IMR-90 (cell line): ENCODE data around the gene ELK3. TPM values are rescaled to one million over a fixed set of nuclear protein-coding genes. Genes with fewer than 3 reads are reported as not detected.

Experiments
- ATAC-seq: fragments of 200-7000 bp; cut with Tn5 transposase; 2 replicates; pipeline ENCODE4 v1.9.1; 2020; ENCODE audit warnings: low read depth, mild to moderate bottlenecking, moderate library complexity
- BruUV-seq: library from RNA; stranded (reverse); fragments of 400-500 nt; replicated peaks from 2 replicates; lab custom pipeline; 2021; lab: Mats Ljungman, UMichigan
- CTCF ChIA-PET: fragments of 300-600 bp; formaldehyde crosslinking; extraction: SDS; loops from one replicate; lab custom pipeline; 2021; ENCODE audit warnings: antibody characterized with exemption; lab: Yijun Ruan, JAX
- POLR2A ChIA-PET: fragments of 300-600 bp; sonication (Branson Sonifier 250); formaldehyde crosslinking; loops from one replicate; lab custom pipeline; 2022; ENCODE audit warnings: antibody characterized with exemption; ENCODE audit not compliant: unreplicated experiment; lab: Charles Lee
- DNase-seq: peaks from one replicate; pipeline ENCODE4 v3.0.0; 2013
- H2AFZ ChIP-seq: replicated peaks from 2 replicates; pipeline ENCODE3; 2013; ENCODE audit warnings: low read length, mild to moderate bottlenecking; ENCODE audit not compliant: poor library complexity
- H2AK5ac ChIP-seq: 2 replicates; pipeline ENCODE4 v1.6.1; 2013; ENCODE audit warnings: low read depth, low read length, inconsistent platforms
- H2AK9ac ChIP-seq: replicated peaks from 2 replicates; pipeline ENCODE3; 2013; ENCODE audit warnings: mild to moderate bottlenecking, low read depth, low read length, moderate library complexity; ENCODE audit not compliant: poor library complexity
- H2BK120ac ChIP-seq: 2 replicates; pipeline ENCODE4 v1.6.1; 2013; ENCODE audit warnings: low read depth, low read length, inconsistent platforms
- H2BK15ac ChIP-seq: 3 replicates; pipeline ENCODE4 v1.6.1; 2013; ENCODE audit warnings: low read depth, low read length, inconsistent platforms
- H2BK20ac ChIP-seq: 2 replicates; pipeline ENCODE4 v1.6.1; 2013; ENCODE audit warnings: low read depth, mild to moderate bottlenecking, inconsistent platforms, low read length, moderate library complexity
- H2BK5ac ChIP-seq: 2 replicates; pipeline ENCODE4 v1.6.1; 2013; ENCODE audit warnings: mild to moderate bottlenecking, low read depth, low read length, inconsistent platforms; ENCODE audit not compliant: poor library complexity, severe bottlenecking
- H3K14ac ChIP-seq: replicated peaks from 2 replicates; pipeline ENCODE4 v1.6.1; 2013; ENCODE audit warnings: low read depth, low read length, inconsistent platforms
- H3K18ac ChIP-seq: 2 replicates; pipeline ENCODE4 v1.6.1; 2013; ENCODE audit warnings: low read depth, low read length, control low read depth
- H3K23ac ChIP-seq: 2 replicates; pipeline ENCODE4 v1.6.1; 2013; ENCODE audit warnings: low read depth, low read length, inconsistent platforms
- H3K27ac ChIP-seq: 2 replicates; pipeline ENCODE4 v1.5.1; 2013; ENCODE audit warnings: mild to moderate bottlenecking, control low read depth, low read length; ENCODE audit not compliant: insufficient read depth
- H3K27me3 ChIP-seq: 2 replicates; pipeline ENCODE4 v1.6.1; 2013; ENCODE audit warnings: low read length; ENCODE audit not compliant: control insufficient read depth, insufficient read depth
- H3K36me3 ChIP-seq: 2 replicates; pipeline ENCODE4 v1.6.1; 2013; ENCODE audit warnings: low read length, mixed read lengths; ENCODE audit not compliant: control insufficient read depth, insufficient read depth
- H3K4ac ChIP-seq: 2 replicates; pipeline ENCODE4 v1.6.1; 2013; ENCODE audit warnings: low read depth, low read length, inconsistent platforms
- H3K4me1 ChIP-seq: 2 replicates; pipeline ENCODE4 v1.6.1; 2013; ENCODE audit warnings: low read length, mixed read lengths; ENCODE audit not compliant: control insufficient read depth, insufficient read depth
- H3K4me2 ChIP-seq: 2 replicates; pipeline ENCODE4 v1.6.1; 2013; ENCODE audit warnings: low read depth, mild to moderate bottlenecking, control low read depth, low read length, moderate library complexity
- H3K4me3 ChIP-seq: 2 replicates; pipeline ENCODE4 v1.5.1; 2013; ENCODE audit warnings: low read depth, mild to moderate bottlenecking, control low read depth, low read length, moderate library complexity; ENCODE audit not compliant: insufficient read depth
- H3K56ac ChIP-seq: 2 replicates; pipeline ENCODE4 v1.6.1; 2013; ENCODE audit warnings: low read length, inconsistent platforms; ENCODE audit not compliant: insufficient read depth; ENCODE audit errors: extremely low read depth
- H3K79me1 ChIP-seq, 2 experiments: 2 replicates each; pipeline ENCODE4 v1.6.1; 2013; ENCODE audit warnings: low read length in 2 of 2, inconsistent platforms in 1 of 2, low read depth in 1 of 2
- H3K9ac ChIP-seq: 2 replicates; pipeline ENCODE4 v1.6.1; 2013; ENCODE audit warnings: low read depth, low read length, control low read depth
- H3K9me1 ChIP-seq: 2 replicates; pipeline ENCODE4 v1.6.1; 2013; ENCODE audit warnings: low read length, inconsistent platforms; ENCODE audit not compliant: insufficient read depth
- H3K9me3 ChIP-seq: 2 replicates; pipeline ENCODE4 v1.6.1; 2013; ENCODE audit warnings: low read length; ENCODE audit not compliant: control insufficient read depth, insufficient read depth
- H4K20me1 ChIP-seq: 2 replicates; pipeline ENCODE4 v1.6.1; 2013; ENCODE audit warnings: low read length, inconsistent platforms; ENCODE audit not compliant: insufficient read depth
- H4K5ac ChIP-seq: 2 replicates; pipeline ENCODE4 v1.6.1; 2013; ENCODE audit warnings: mild to moderate bottlenecking, low read depth, low read length, control low read depth
- H4K8ac ChIP-seq, 2 experiments: 2 replicates each; pipeline ENCODE4 v1.6.1; 2013; ENCODE audit warnings: low read depth in 2 of 2, low read length in 2 of 2, control low read depth in 1 of 2, inconsistent platforms in 1 of 2
- H4K91ac ChIP-seq: 2 replicates; pipeline ENCODE4 v1.6.1; 2013; ENCODE audit warnings: low read depth, low read length, inconsistent platforms; ENCODE audit not compliant: insufficient read depth
- CHD1 ChIP-seq: IDR thresholded peaks from 2 replicates; pipeline ENCODE4 v1.6.1; 2012; ENCODE audit warnings: low read depth, low read length, improper control_type of control experiment
- FOS ChIP-seq: fragments of 150-350 bp; IDR thresholded peaks from 2 replicates; pipeline ENCODE4 v1.6.1; 2016; ENCODE audit warnings: low read depth, low read length
- MAFK ChIP-seq: IDR thresholded peaks from 2 replicates; pipeline ENCODE4 v1.6.1; 2012; ENCODE audit warnings: low read depth, low read length, improper control_type of control experiment
- MAZ ChIP-seq: IDR thresholded peaks from 2 replicates; pipeline ENCODE4 v1.6.1; 2012; ENCODE audit warnings: low read depth, mild to moderate bottlenecking, low read length, improper control_type of control experiment, moderate library complexity, borderline replicate concordance
- MXI1 ChIP-seq: IDR thresholded peaks from 2 replicates; pipeline ENCODE4 v1.6.1; 2012; ENCODE audit warnings: low read depth, mild to moderate bottlenecking, low read length, moderate library complexity, borderline replicate concordance
- WGBS, 2 experiments: methylation state at CpG; one replicate each; pipeline versions ENCODE4 v1.1.5 to v1.1.7; 2013; ENCODE audit warnings: missing lambda C conversion rate in 2 of 2; ENCODE audit not compliant: insufficient read length in 1 of 2; ENCODE audit errors: extremely low coverage in 2 of 2; 5-methylcytosine and 5-hydroxymethylcytosine counted together
- dilution Hi-C: fragments of 300-500 bp; cut with HindIII; formaldehyde crosslinking; loops from one replicate; pipeline ENCODE4 v1.14.3; 2018; ENCODE audit warnings: low sequenced_read_pairs; ENCODE audit not compliant: unreplicated experiment
- in situ Hi-C: fragments of 300-500 bp; cut with MboI; formaldehyde crosslinking; loops from 3 replicates; pipeline ENCODE4 v1.14.3; 2019; ENCODE audit warnings: low sequenced_read_pairs, inconsistent platforms, mixed read lengths
- intact Hi-C: fragments of 100-400 bp; cut with micrococcal nuclease; formaldehyde crosslinking; loops from 2 replicates; pipeline ENCODE4 v1.10.0; 2022
- polyA plus RNA-seq, 3 experiments: library from polyadenylated mRNA; depleted of rRNA; stranded (reverse); fragments of >200 nt; gene quantifications; 2 replicates each; pipeline ENCODE4 v1.2.3, GENCODE V29; 2012; ENCODE audit warnings: low replicate concordance in 1 of 3
- total RNA-seq: library from RNA; depleted of rRNA; stranded (reverse); fragments of >200 nt; gene quantifications from 2 replicates; pipeline ENCODE4 v1.2.3, GENCODE V29; 2012
- TF ChIP-seq, protein P1 (sequence below): conservative IDR thresholded peaks from 2 replicates; pipeline ENCODE4 v1.5.1; 2012; ENCODE audit warnings: mild to moderate bottlenecking, low read depth, low read length, improper control_type of control experiment
- TF ChIP-seq, protein P2 (sequence below): fragments of 150-350 bp; IDR thresholded peaks from 2 replicates; pipeline ENCODE4 v1.6.1; 2017; ENCODE audit warnings: mild to moderate bottlenecking, antibody characterized with exemption, low read length, low read depth

ELK3 gene
- total and polyA plus RNA-seq, 2 of the 4 experiments (the other 2 are of a cell fraction) = 14.5 to 27.5 TPM

DNA sequence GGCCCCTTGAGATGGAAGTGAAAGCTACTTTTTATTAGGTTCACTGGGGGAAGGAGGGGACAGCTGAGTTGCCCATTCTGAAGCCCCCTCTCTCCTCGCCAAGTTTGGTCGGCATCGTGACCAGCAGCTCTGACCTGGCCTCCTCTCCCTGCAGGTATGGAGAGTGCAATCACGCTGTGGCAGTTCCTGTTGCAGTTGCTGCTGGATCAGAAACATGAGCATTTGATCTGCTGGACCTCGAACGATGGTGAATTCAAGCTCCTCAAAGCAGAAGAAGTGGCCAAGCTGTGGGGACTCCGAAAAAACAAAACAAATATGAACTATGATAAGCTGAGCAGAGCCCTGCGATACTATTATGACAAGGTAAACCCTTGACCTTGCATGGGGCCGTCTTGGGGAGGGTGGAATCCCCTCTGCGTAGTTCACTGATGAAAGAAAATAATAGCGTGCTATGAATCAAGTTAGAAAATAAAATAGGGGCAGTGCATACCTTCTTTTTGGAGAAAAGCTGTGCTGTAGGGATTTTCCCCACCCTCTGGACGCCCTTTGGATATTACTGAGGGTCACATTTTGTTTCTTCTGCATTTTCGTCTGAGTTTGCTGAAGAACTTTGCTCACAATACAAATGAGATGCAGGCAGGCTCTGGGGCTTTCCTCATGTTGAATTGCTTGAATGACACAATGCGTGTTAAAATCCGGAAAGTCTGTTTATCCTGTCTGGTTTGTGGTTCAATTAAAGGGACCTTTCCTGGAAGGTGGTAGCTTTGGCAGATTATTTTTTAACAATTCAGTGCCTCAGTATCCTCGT is 29.4 kb downstream of the ELK3 start (continued):
- TF ChIP-seq MAFK = no peak

DNA sequence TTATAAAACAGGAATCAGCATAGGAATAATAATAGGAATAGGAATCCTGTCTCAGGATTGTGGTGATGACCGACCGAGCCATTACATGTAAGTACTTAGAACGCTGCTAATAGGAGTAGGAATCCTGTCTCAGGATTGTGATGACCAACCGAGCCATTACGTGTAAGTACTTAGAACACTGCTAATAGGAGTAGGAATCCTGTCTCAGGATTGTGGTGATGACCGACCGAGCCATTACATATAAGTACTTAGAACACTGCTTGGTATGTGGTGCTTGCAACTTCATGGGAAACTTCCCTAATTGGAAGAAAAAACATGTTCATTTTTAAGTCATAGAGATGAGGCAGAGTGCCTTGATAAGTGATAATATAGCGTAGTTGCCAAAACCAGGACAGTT is 30.0 kb downstream of the ELK3 start:
- Histone ChIP-seq H3K9ac (no peak overlapping the region), H3K27me3 (no peaks in the 10 kb centered on the region), H2AFZ (no peak overlapping the region), H3K4me3 (no peak overlapping the region), H3K18ac (no peak overlapping the region), H3K56ac (no peak overlapping the region), H3K14ac (no peak overlapping the region), H3K4me1 (peaks cover 14% of the 10 kb centered on the region), H2AK5ac (no peak overlapping the region), H2BK15ac (no peak overlapping the region), H3K4ac (no peak overlapping the region), H2BK120ac (no peak overlapping the region), H3K79me1 (peaks cover 41 to 89% of the 10 kb centered on the region in 2 experiments), H4K91ac (no peak overlapping the region), H3K23ac (no peak overlapping the region), H3K9me3 (no peaks in the 10 kb centered on the region), H3K27ac (no peak overlapping the region), H4K20me1 (peaks cover 19% of the 10 kb centered on the region), H3K36me3 (peaks cover 36% of the 10 kb centered on the region), H2AK9ac (no peak overlapping the region), H3K4me2 (no peak overlapping the region), H2BK5ac (no peak overlapping the region), H4K5ac (no peak overlapping the region), H4K8ac (no peak overlapping the region), H2BK20ac (no peak overlapping the region), H3K9me1 (peaks cover 23% of the 10 kb centered on the region)
- intact Hi-C loops (no loop called here), in situ Hi-C loops (loop anchor here (25.0 kb wide), 1 partner anchor 612 kb away; no protein-coding TSS in a partner anchor), dilution Hi-C loops (no loop called here)
- WGBS, 2 experiments = 93% methylated on average over 4 of the region's 8 CpGs; no CpG with 5 or more reads in 1 of the 2 experiments
- no TSS peak for BruUV-seq
- ChIA-PET CTCF (no interaction called here), POLR2A (no interaction called here)
- ATAC-seq (no peak), DNase-seq (no peak)
- TF ChIP-seq, protein P1, sequence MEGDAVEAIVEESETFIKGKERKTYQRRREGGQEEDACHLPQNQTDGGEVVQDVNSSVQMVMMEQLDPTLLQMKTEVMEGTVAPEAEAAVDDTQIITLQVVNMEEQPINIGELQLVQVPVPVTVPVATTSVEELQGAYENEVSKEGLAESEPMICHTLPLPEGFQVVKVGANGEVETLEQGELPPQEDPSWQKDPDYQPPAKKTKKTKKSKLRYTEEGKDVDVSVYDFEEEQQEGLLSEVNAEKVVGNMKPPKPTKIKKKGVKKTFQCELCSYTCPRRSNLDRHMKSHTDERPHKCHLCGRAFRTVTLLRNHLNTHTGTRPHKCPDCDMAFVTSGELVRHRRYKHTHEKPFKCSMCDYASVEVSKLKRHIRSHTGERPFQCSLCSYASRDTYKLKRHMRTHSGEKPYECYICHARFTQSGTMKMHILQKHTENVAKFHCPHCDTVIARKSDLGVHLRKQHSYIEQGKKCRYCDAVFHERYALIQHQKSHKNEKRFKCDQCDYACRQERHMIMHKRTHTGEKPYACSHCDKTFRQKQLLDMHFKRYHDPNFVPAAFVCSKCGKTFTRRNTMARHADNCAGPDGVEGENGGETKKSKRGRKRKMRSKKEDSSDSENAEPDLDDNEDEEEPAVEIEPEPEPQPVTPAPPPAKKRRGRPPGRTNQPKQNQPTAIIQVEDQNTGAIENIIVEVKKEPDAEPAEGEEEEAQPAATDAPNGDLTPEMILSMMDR = no peak
- no peak for TF ChIP-seq FOS
- TF ChIP-seq CHD1 = no peak
- TF ChIP-seq, protein P2, sequence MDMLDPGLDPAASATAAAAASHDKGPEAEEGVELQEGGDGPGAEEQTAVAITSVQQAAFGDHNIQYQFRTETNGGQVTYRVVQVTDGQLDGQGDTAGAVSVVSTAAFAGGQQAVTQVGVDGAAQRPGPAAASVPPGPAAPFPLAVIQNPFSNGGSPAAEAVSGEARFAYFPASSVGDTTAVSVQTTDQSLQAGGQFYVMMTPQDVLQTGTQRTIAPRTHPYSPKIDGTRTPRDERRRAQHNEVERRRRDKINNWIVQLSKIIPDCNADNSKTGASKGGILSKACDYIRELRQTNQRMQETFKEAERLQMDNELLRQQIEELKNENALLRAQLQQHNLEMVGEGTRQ = no peak
- no peak for TF ChIP-seq MAZ
- no peak for TF ChIP-seq MXI1
